ENCODE data around the gene TMEM94. TPM values are rescaled to one million over a fixed set of nuclear protein-coding genes. Genes with fewer than 3 reads are reported as not detected.

The TMEM94 gene
- total and polyA plus RNA-seq, 9 of the 15 experiments (the other 6 are each of a cell fraction or from before 2014, with no cell fraction given): 0.35 to 48.1 (median 14.4) TPM

DNA sequence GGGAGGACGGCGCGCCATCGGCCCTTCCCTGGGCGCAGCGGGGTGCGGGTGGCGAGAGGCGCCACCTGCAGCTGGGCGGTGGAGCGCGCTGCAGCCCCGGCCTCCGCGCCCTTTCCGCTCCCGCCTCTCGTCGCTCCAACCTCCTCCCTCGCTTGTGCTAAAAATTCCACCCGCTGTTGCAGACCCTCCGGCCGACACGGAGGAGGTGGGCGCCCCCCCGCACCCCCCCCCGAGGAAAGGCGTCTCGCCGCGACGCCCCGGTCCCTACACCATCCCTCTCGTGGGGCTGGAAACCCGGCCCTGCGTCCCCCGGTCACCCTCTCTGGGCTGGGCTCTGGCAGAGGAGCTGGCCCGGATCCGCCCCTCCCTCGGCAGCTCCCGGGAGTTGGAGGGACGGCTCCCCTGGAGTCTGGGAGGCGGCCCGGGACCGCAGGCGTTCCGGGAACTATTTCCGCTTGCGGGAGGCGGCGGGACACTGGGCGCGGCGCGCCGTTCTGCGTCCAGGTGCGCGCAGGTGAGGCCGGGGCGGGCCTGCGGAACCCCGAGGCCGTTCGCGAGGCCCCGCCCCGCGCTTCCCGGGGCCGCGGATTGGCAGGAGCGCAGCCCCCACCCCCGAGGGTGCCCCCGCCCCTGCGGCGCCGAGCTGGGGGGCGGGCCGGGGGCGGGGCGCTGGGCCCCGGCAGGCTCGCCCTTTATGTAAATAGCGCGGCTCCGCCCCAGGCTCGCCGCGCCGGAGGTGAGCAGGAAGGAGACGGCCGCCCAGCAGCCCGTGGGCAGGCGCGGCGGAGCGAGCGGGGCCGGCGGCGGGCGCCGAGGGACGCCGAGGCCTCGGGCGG, 68.8 kb downstream of the TMEM94 start, which contains the start of gene LLGL2 (continued):
- TF ChIP-seq HOMEZ (CRISPR knock-in tag; IDR thresholded peaks at IDR 0.05) (no peak), PURB (CRISPR knock-in tag; IDR thresholded peaks at IDR 0.05; ENCODE audit: low read depth) (no peak), RB1 (IDR thresholded peaks at IDR 0.05; ENCODE audit: low read depth) (peak; percentile 77; the same call in 1 of the 2 replicates), GATAD2A (IDR thresholded peaks at IDR 0.05) (no peak; the same call in 1 of the 2 replicates), EGR1 (conservative IDR thresholded peaks at IDR 0.05) (no peak), CREB1 (IDR thresholded peaks at IDR 0.05) (peak; percentile 41; the same call in 1 of the 2 replicates), CREB1 (CRISPR knock-in tag; IDR thresholded peaks at IDR 0.05) (no peak), FOXK2 (conservative IDR thresholded peaks at IDR 0.05 in 1 of 2, IDR thresholded peaks at IDR 0.05 in 1 of 2; ENCODE audit: low read depth in 2 of 2) (no peak), GABPB2 (CRISPR knock-in tag; conservative IDR thresholded peaks at IDR 0.05) (no peak), SMARCA5 (IDR thresholded peaks at IDR 0.05) (no peak), GTF2A2 (tag; IDR thresholded peaks at IDR 0.05) (no peak), ESRRB (CRISPR knock-in tag; IDR thresholded peaks at IDR 0.05; ENCODE audit: borderline replicate concordance) (no peak), ZFX (CRISPR knock-in tag; IDR thresholded peaks at IDR 0.05) (peak; percentile 20; the same call in 1 of the 2 replicates), CBX3 (IDR thresholded peaks at IDR 0.05; ENCODE audit: borderline replicate concordance in 1 of 2, low read length in 2 of 2) (no peak; a peak in 1 of 3 replicates), CAMTA2 (CRISPR knock-in tag; conservative IDR thresholded peaks at IDR 0.05) (no peak), ARID1B (IDR thresholded peaks at IDR 0.05) (peak; percentile 37; the same call in 1 of the 2 replicates)
- TF ChIP-seq, protein P1, sequence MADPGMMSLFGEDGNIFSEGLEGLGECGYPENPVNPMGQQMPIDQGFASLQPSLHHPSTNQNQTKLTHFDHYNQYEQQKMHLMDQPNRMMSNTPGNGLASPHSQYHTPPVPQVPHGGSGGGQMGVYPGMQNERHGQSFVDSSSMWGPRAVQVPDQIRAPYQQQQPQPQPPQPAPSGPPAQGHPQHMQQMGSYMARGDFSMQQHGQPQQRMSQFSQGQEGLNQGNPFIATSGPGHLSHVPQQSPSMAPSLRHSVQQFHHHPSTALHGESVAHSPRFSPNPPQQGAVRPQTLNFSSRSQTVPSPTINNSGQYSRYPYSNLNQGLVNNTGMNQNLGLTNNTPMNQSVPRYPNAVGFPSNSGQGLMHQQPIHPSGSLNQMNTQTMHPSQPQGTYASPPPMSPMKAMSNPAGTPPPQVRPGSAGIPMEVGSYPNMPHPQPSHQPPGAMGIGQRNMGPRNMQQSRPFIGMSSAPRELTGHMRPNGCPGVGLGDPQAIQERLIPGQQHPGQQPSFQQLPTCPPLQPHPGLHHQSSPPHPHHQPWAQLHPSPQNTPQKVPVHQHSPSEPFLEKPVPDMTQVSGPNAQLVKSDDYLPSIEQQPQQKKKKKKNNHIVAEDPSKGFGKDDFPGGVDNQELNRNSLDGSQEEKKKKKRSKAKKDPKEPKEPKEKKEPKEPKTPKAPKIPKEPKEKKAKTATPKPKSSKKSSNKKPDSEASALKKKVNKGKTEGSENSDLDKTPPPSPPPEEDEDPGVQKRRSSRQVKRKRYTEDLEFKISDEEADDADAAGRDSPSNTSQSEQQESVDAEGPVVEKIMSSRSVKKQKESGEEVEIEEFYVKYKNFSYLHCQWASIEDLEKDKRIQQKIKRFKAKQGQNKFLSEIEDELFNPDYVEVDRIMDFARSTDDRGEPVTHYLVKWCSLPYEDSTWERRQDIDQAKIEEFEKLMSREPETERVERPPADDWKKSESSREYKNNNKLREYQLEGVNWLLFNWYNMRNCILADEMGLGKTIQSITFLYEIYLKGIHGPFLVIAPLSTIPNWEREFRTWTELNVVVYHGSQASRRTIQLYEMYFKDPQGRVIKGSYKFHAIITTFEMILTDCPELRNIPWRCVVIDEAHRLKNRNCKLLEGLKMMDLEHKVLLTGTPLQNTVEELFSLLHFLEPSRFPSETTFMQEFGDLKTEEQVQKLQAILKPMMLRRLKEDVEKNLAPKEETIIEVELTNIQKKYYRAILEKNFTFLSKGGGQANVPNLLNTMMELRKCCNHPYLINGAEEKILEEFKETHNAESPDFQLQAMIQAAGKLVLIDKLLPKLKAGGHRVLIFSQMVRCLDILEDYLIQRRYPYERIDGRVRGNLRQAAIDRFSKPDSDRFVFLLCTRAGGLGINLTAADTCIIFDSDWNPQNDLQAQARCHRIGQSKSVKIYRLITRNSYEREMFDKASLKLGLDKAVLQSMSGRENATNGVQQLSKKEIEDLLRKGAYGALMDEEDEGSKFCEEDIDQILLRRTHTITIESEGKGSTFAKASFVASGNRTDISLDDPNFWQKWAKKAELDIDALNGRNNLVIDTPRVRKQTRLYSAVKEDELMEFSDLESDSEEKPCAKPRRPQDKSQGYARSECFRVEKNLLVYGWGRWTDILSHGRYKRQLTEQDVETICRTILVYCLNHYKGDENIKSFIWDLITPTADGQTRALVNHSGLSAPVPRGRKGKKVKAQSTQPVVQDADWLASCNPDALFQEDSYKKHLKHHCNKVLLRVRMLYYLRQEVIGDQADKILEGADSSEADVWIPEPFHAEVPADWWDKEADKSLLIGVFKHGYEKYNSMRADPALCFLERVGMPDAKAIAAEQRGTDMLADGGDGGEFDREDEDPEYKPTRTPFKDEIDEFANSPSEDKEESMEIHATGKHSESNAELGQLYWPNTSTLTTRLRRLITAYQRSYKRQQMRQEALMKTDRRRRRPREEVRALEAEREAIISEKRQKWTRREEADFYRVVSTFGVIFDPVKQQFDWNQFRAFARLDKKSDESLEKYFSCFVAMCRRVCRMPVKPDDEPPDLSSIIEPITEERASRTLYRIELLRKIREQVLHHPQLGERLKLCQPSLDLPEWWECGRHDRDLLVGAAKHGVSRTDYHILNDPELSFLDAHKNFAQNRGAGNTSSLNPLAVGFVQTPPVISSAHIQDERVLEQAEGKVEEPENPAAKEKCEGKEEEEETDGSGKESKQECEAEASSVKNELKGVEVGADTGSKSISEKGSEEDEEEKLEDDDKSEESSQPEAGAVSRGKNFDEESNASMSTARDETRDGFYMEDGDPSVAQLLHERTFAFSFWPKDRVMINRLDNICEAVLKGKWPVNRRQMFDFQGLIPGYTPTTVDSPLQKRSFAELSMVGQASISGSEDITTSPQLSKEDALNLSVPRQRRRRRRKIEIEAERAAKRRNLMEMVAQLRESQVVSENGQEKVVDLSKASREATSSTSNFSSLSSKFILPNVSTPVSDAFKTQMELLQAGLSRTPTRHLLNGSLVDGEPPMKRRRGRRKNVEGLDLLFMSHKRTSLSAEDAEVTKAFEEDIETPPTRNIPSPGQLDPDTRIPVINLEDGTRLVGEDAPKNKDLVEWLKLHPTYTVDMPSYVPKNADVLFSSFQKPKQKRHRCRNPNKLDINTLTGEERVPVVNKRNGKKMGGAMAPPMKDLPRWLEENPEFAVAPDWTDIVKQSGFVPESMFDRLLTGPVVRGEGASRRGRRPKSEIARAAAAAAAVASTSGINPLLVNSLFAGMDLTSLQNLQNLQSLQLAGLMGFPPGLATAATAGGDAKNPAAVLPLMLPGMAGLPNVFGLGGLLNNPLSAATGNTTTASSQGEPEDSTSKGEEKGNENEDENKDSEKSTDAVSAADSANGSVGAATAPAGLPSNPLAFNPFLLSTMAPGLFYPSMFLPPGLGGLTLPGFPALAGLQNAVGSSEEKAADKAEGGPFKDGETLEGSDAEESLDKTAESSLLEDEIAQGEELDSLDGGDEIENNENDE (IDR thresholded peaks at IDR 0.05; ENCODE audit: low read depth, low read length): no peak
